ENCODE measurements around the gene VTCN1. TPM values are rescaled to one million over a fixed set of nuclear protein-coding genes. Genes with fewer than 3 reads are reported as not detected.

Gene VTCN1
- polyA plus RNA-seq, 3 donors: not detected

GRCh38 chr1:117097443-117097842, 113.3 kb downstream of the VTCN1 start:
- no peak overlapping the region for H3K4me3 Mint-ChIP-seq
- no peaks in the 10 kb centered on the region for H3K9me3 Mint-ChIP-seq
- peaks cover 92 to 100% of the 10 kb centered on the region in 2 donors for H3K36me3 ChIP-seq (replicated peaks in 1 of 2; ENCODE audit: control insufficient read depth in 1 of 2, insufficient read depth in 2 of 2, low read length in 2 of 2)
- H4K20me1 ChIP-seq (ENCODE audit: insufficient read depth, low read length): no peaks in the 10 kb centered on the region
- H3K27me3 ChIP-seq (ENCODE audit: control insufficient read depth in 2 of 2, insufficient read depth in 2 of 2, low read length in 2 of 2): no peaks in the 10 kb centered on the region
- peaks cover 86 to 92% of the 10 kb centered on the region in 2 donors for H3K36me3 Mint-ChIP-seq
- peaks cover 0 to 2% (median 0%) of the 10 kb centered on the region in 3 donors for H3K27me3 Mint-ChIP-seq (ENCODE audit: low read depth in 3 of 3)
- H3K79me2 ChIP-seq (ENCODE audit: insufficient read depth, low read length): no peaks in the 10 kb centered on the region
- no peak for TF ChIP-seq CTCF (IDR thresholded peaks at IDR 0.05)
- 100% methylated on average over 2 of the region's 4 CpGs for WGBS (ENCODE audit: insufficient coverage)
- intact Hi-C loops (cut with micrococcal nuclease): no loop called here
- H3K4me2 ChIP-seq (replicated peaks; ENCODE audit: extremely low read depth, low read length, poor library complexity, severe bottlenecking): no peak overlapping the region
- no peak overlapping the region for H3K9ac ChIP-seq (ENCODE audit: insufficient read depth, low read length, poor library complexity, severe bottlenecking)
- no peak overlapping the region for H3K27ac ChIP-seq (ENCODE audit: low read depth in 1 of 2, low read length in 2 of 2)
- DNase-seq: no peak
- H3K4me3 ChIP-seq (replicated peaks in 1 of 3; ENCODE audit: low read depth in 2 of 3, low read length in 3 of 3): no peak overlapping the region
- no peaks in the 10 kb centered on the region for H3K9me3 ChIP-seq (replicated peaks in 1 of 2; ENCODE audit: control insufficient read depth in 1 of 2, insufficient read depth in 1 of 2, low read length in 2 of 2)
- no peak overlapping the region for H2AFZ ChIP-seq (ENCODE audit: insufficient read depth, low read depth, low read length, poor library complexity, severe bottlenecking)
- H3K4me1 ChIP-seq (ENCODE audit: control insufficient read depth in 1 of 2, insufficient read depth in 2 of 2, low read length in 2 of 2): no peaks in the 10 kb centered on the region
- no peak overlapping the region for H3K27ac Mint-ChIP-seq
- peaks cover 3% of the 10 kb centered on the region for H3K4me1 Mint-ChIP-seq

GRCh38 chr1:117096951-117097408, 113.7 kb downstream of the VTCN1 start:
- Histone ChIP-seq H3K79me2 (ENCODE audit: insufficient read depth, low read length) (no peaks in the 10 kb centered on the region), H3K4me1 (ENCODE audit: control insufficient read depth in 1 of 2, insufficient read depth in 2 of 2, low read length in 2 of 2) (no peaks in the 10 kb centered on the region), H3K36me3 (replicated peaks in 1 of 2; ENCODE audit: control insufficient read depth in 1 of 2, insufficient read depth in 2 of 2, low read length in 2 of 2) (peaks cover 93 to 100% of the 10 kb centered on the region in 2 donors), H3K4me2 (replicated peaks; ENCODE audit: extremely low read depth, low read length, poor library complexity, severe bottlenecking) (no peak overlapping the region), H2AFZ (ENCODE audit: insufficient read depth, low read depth, low read length, poor library complexity, severe bottlenecking) (no peak overlapping the region), H3K9me3 (replicated peaks in 1 of 2; ENCODE audit: control insufficient read depth in 1 of 2, insufficient read depth in 1 of 2, low read length in 2 of 2) (no peaks in the 10 kb centered on the region), H4K20me1 (ENCODE audit: insufficient read depth, low read length) (no peaks in the 10 kb centered on the region), H3K9ac (ENCODE audit: insufficient read depth, low read length, poor library complexity, severe bottlenecking) (no peak overlapping the region), H3K27me3 (ENCODE audit: control insufficient read depth in 2 of 2, insufficient read depth in 2 of 2, low read length in 2 of 2) (no peaks in the 10 kb centered on the region), H3K4me3 (replicated peaks in 1 of 3; ENCODE audit: low read depth in 2 of 3, low read length in 3 of 3) (no peak overlapping the region), H3K27ac (ENCODE audit: low read depth in 1 of 2, low read length in 2 of 2) (no peak overlapping the region)
- intact Hi-C loops (cut with micrococcal nuclease): no loop called here
- no peak for DNase-seq
- TF ChIP-seq CTCF (IDR thresholded peaks at IDR 0.05): no peak
- Mint-ChIP-seq H3K36me3 (peaks cover 86 to 90% of the 10 kb centered on the region in 2 donors), H3K27me3 (ENCODE audit: low read depth in 3 of 3) (peaks cover 0 to 2% (median 0%) of the 10 kb centered on the region in 3 donors), H3K4me1 (peaks cover 3% of the 10 kb centered on the region), H3K4me3 (no peak overlapping the region), H3K27ac (peak overlapping the region in 1 of 7 donors; percentile 3), H3K9me3 (no peaks in the 10 kb centered on the region)
- WGBS (ENCODE audit: insufficient coverage): 82% methylated on average over 1 of the region's 3 CpGs
